H1 (cell line): ENCODE measurements around the gene ZNF692. TPM values are rescaled to one million over a fixed set of nuclear protein-coding genes. Genes with fewer than 3 reads are reported as not detected.

Source experiments
- CTCF ChIA-PET: fragments of 300-600 bp; sonication (Branson Sonifier 250); formaldehyde crosslinking; loops from one replicate; lab custom pipeline; 2021; ENCODE audit not compliant: partially characterized antibody; lab: Charles Lee
- POLR2A ChIA-PET: fragments of 300-600 bp; sonication (Branson Sonifier 250); formaldehyde crosslinking; loops from one replicate; lab custom pipeline; 2021; ENCODE audit warnings: inconsistent platforms; ENCODE audit not compliant: partially characterized antibody; lab: Charles Lee
- DNase-seq, 2 experiments: peaks; one replicate each; pipeline versions ENCODE4 v3.0.0 to v3.0.0-alpha.2; 2010 to 2022; ENCODE audit warnings: low spot score in 2 of 2, low read depth in 1 of 2, mixed read lengths in 1 of 2
- FAIRE-seq: peaks from 2 replicates; lab custom pipeline; 2011; peaks lifted over from hg19 to GRCh38; lab: Jason Lieb, UNC
- H2AFZ ChIP-seq: 2 replicates; pipeline ENCODE4 v1.8.1; 2012; ENCODE audit warnings: low read length, inconsistent platforms
- H2AK5ac ChIP-seq: 2 replicates; pipeline ENCODE4 v1.6.1; 2013; ENCODE audit warnings: low read depth, low read length
- H2BK120ac ChIP-seq: replicated peaks from 2 replicates; pipeline ENCODE3; 2013; ENCODE audit warnings: low read depth, low read length, inconsistent platforms
- H2BK12ac ChIP-seq: 2 replicates; pipeline ENCODE4 v1.6.1; 2013; ENCODE audit warnings: low read depth, low read length
- H2BK15ac ChIP-seq: 2 replicates; pipeline ENCODE4 v1.6.1; 2013; ENCODE audit warnings: low read length
- H2BK20ac ChIP-seq: 2 replicates; pipeline ENCODE4 v1.6.1; 2013; ENCODE audit warnings: low read length
- H2BK5ac ChIP-seq: 2 replicates; pipeline ENCODE4 v1.6.1; 2013; ENCODE audit warnings: low read depth, low read length
- H3K14ac ChIP-seq: 2 replicates; pipeline ENCODE4 v1.6.1; 2013; ENCODE audit warnings: inconsistent platforms; ENCODE audit not compliant: insufficient read length
- H3K18ac ChIP-seq: 2 replicates; pipeline ENCODE4 v1.6.1; 2013; ENCODE audit warnings: low read length; ENCODE audit errors: extremely low read depth
- H3K23ac ChIP-seq: 2 replicates; pipeline ENCODE4 v1.6.1; 2013; ENCODE audit warnings: inconsistent platforms; ENCODE audit not compliant: insufficient read length
- H3K23me2 ChIP-seq: 2 replicates; pipeline ENCODE4 v1.6.1; 2013; ENCODE audit warnings: low read depth, low read length
- H3K27ac ChIP-seq: 2 replicates; pipeline ENCODE4 v1.6.1; 2011; ENCODE audit warnings: low read depth, low read length, inconsistent platforms
- H3K27me3 ChIP-seq, 4 experiments: replicated peaks in 1 of 4; 1 replicate in 1 of 4; 2 replicates in 3 of 4; pipeline versions ENCODE4 v1.6.1 to v1.8.1; 2011 to 2013; ENCODE audit warnings: low read length in 3 of 4, mild to moderate bottlenecking in 3 of 4, inconsistent platforms in 2 of 4, mixed read lengths in 2 of 4, moderate library complexity in 1 of 4; ENCODE audit not compliant: control insufficient read depth in 3 of 4, insufficient read depth in 3 of 4; ENCODE audit errors: extremely low read depth in 1 of 4
- H3K36me3 ChIP-seq, 4 experiments: 2 replicates each; pipeline versions ENCODE4 v1.6.1 to v1.8.1; 2011 to 2013; ENCODE audit warnings: mild to moderate bottlenecking in 4 of 4, low read length in 3 of 4, moderate library complexity in 2 of 4, control low read depth in 1 of 4, inconsistent platforms in 1 of 4; ENCODE audit not compliant: insufficient read depth in 4 of 4, control insufficient read depth in 2 of 4
- H3K4ac ChIP-seq: replicated peaks from 2 replicates; pipeline ENCODE3; 2013; ENCODE audit warnings: low read length, low read depth, mixed read lengths, inconsistent platforms; ENCODE audit not compliant: insufficient read length
- H3K4me1 ChIP-seq, 4 experiments: replicated peaks in 1 of 4; 1 replicate in 1 of 4; 2 replicates in 3 of 4; pipeline versions ENCODE4 v1.6.1 to v1.8.1; 2011 to 2013; ENCODE audit warnings: low read length in 3 of 4, inconsistent platforms in 2 of 4, mixed read lengths in 1 of 4; ENCODE audit not compliant: insufficient read depth in 4 of 4, control insufficient read depth in 3 of 4
- H3K4me2 ChIP-seq, 2 experiments: 2 replicates each; pipeline versions ENCODE4 v1.6.1 to v1.8.1; 2011 to 2013; ENCODE audit warnings: low read depth in 2 of 2, low read length in 2 of 2, control low read depth in 1 of 2, inconsistent platforms in 1 of 2, mild to moderate bottlenecking in 1 of 2; ENCODE audit not compliant: insufficient read depth in 1 of 2
- H3K4me3 ChIP-seq, 4 experiments: fragments of 200-600, 300-600 bp in 1 of 4; sonication (generic), shearing (Covaris generic), sonication (Bioruptor Twin) in 1 of 4; 2 replicates each; pipeline versions ENCODE4 v1.5.1 to v1.8.1; 2011 to 2016; ENCODE audit warnings: low read length in 4 of 4, low read depth in 3 of 4, control low read depth in 2 of 4, inconsistent platforms in 2 of 4, mild to moderate bottlenecking in 2 of 4, mixed read lengths in 1 of 4, moderate library complexity in 1 of 4; ENCODE audit not compliant: insufficient read depth in 2 of 4; ENCODE audit errors: extremely low read depth in 1 of 4
- H3K56ac ChIP-seq: replicated peaks from 2 replicates; pipeline ENCODE3; 2013; ENCODE audit warnings: low read depth, mild to moderate bottlenecking, mixed read lengths, low read length, inconsistent platforms; ENCODE audit not compliant: insufficient read length
- H3K79me1 ChIP-seq: 2 replicates; pipeline ENCODE4 v1.6.1; 2013; ENCODE audit warnings: low read depth, low read length, control low read depth
- H3K79me2 ChIP-seq, 2 experiments: 2 replicates each; pipeline versions ENCODE4 v1.6.1 to v1.8.1; 2012 to 2013; ENCODE audit warnings: low read length in 2 of 2, mild to moderate bottlenecking in 2 of 2, inconsistent platforms in 1 of 2; ENCODE audit not compliant: insufficient read depth in 2 of 2, control insufficient read depth in 1 of 2
- H3K9ac ChIP-seq, 4 experiments: replicated peaks in 1 of 4; 1 replicate in 1 of 4; 2 replicates in 3 of 4; pipeline versions ENCODE4 v1.6.1 to v1.8.1; 2011 to 2013; ENCODE audit warnings: low read depth in 3 of 4, low read length in 3 of 4, control low read depth in 2 of 4, mild to moderate bottlenecking in 2 of 4, moderate library complexity in 2 of 4, inconsistent platforms in 1 of 4; ENCODE audit errors: extremely low read depth in 1 of 4
- H3K9me3 ChIP-seq, 2 experiments: 2 replicates each; pipeline versions ENCODE4 v1.6.1 to v1.8.1; 2012 to 2013; ENCODE audit warnings: mild to moderate bottlenecking in 2 of 2, moderate library complexity in 2 of 2, control low read depth in 1 of 2, inconsistent platforms in 1 of 2, low read depth in 1 of 2, low read length in 1 of 2, mixed read lengths in 1 of 2; ENCODE audit not compliant: insufficient read depth in 2 of 2
- H4K20me1 ChIP-seq, 2 experiments: replicated peaks in 1 of 2; 2 replicates each; pipeline versions ENCODE3 to v1.8.1; 2011 to 2013; ENCODE audit warnings: inconsistent platforms in 2 of 2, low read length in 2 of 2, mild to moderate bottlenecking in 1 of 2; ENCODE audit not compliant: insufficient read depth in 2 of 2, control insufficient read depth in 1 of 2
- H4K5ac ChIP-seq: 2 replicates; pipeline ENCODE4 v1.6.1; 2013; ENCODE audit warnings: low read length, low read depth, mixed read lengths, inconsistent platforms; ENCODE audit not compliant: insufficient read length
- H4K8ac ChIP-seq: 2 replicates; pipeline ENCODE4 v1.8.0; 2013; ENCODE audit warnings: mild to moderate bottlenecking, moderate library complexity, low read length, inconsistent platforms; ENCODE audit not compliant: insufficient read depth; ENCODE audit errors: extremely low read depth
- H4K91ac ChIP-seq: replicated peaks from 2 replicates; pipeline ENCODE3; 2013; ENCODE audit warnings: low read length, mixed read lengths, inconsistent platforms; ENCODE audit not compliant: insufficient read length
- ASH2L ChIP-seq: fragments of 200-600, 300-600 bp; sonication (generic); IDR thresholded peaks from one replicate; pipeline ENCODE4 v1.7.1; 2017; ENCODE audit warnings: low read length
- ATF3 ChIP-seq: IDR thresholded peaks from 2 replicates; pipeline ENCODE4 v1.6.1; 2011; ENCODE audit warnings: low read depth, mild to moderate bottlenecking, low read length; ENCODE audit not compliant: insufficient read depth
- BACH1 ChIP-seq: IDR thresholded peaks from 2 replicates; pipeline ENCODE4 v1.6.1; 2012; ENCODE audit warnings: low read length, improper control_type of control experiment
- CHD2 ChIP-seq: IDR thresholded peaks from 2 replicates; pipeline ENCODE4 v1.6.1; 2012; ENCODE audit warnings: low read length, improper control_type of control experiment
- KDM1A ChIP-seq: fragments of 200-600, 300-600 bp; sonication (generic); IDR thresholded peaks from 2 replicates; pipeline ENCODE4 v1.7.1; 2016; ENCODE audit warnings: mild to moderate bottlenecking, low read length, borderline replicate concordance
- KDM4A ChIP-seq: IDR thresholded peaks from one replicate; pipeline ENCODE4 v1.7.1; 2012; ENCODE audit warnings: low read depth, mild to moderate bottlenecking, moderate library complexity, low read length, inconsistent platforms; ENCODE audit not compliant: severe bottlenecking
- KDM5A ChIP-seq: fragments of 200-600 bp; IDR thresholded peaks from 2 replicates; pipeline ENCODE4 v1.7.1; 2012; ENCODE audit warnings: mild to moderate bottlenecking, low read length, inconsistent platforms, mixed read lengths
- SIN3A ChIP-seq, 2 experiments: IDR thresholded peaks in 1 of 2; conservative IDR thresholded peaks in 1 of 2; 2 replicates each; pipeline ENCODE4 v1.6.1; 2011 to 2012; ENCODE audit warnings: low read length in 2 of 2, improper control_type of control experiment in 1 of 2, low read depth in 1 of 2, mild to moderate bottlenecking in 1 of 2
- SIRT6 ChIP-seq: IDR thresholded peaks from one replicate; pipeline ENCODE4 v1.7.1; 2012; ENCODE audit warnings: low read length, inconsistent platforms
- SP1 ChIP-seq: IDR thresholded peaks from 2 replicates; pipeline ENCODE4 v1.6.1; 2011; ENCODE audit warnings: low read depth, low read length
- WGBS, 2 experiments: shearing (Covaris generic) in 1 of 2; methylation state at CpG; one replicate each; pipeline versions ENCODE4 v1.1.6 to v1.1.7; 2013 to 2015; ENCODE audit warnings: low lambda C conversion rate in 2 of 2, mixed read lengths in 2 of 2, inconsistent platforms in 1 of 2, low coverage in 1 of 2, missing lambda C conversion rate in 1 of 2; ENCODE audit not compliant: insufficient replicate concordance in 2 of 2, insufficient coverage in 1 of 2, insufficient read length in 1 of 2; ENCODE audit errors: extremely low coverage in 1 of 2, missing lambda C conversion rate in 1 of 2; 5-methylcytosine and 5-hydroxymethylcytosine counted together
- polyA plus RNA-seq, 7 experiments: library from polyadenylated mRNA; depleted of rRNA in 3 of 7; stranded (reverse) in 5 of 7; unstranded in 2 of 7; fragments of >200 nt in 5 of 7; fragments of 200-250 nt in 2 of 7; gene quantifications; 1 replicate in 5 of 7; 2 replicates in 1 of 7; 4 replicates in 1 of 7; pipeline versions ENCODE4 v1.2.1 to v1.2.3, GENCODE V29; 2011 to 2013; ENCODE audit warnings: missing spikeins in 2 of 7, mixed read lengths in 2 of 7
- total RNA-seq: library from RNA; stranded (reverse); fragmentation: NEBNext Ultra II Directional; extraction: Animal tissue kit (Norgen Biotek cat#: 25700); gene quantifications from 2 replicates; pipeline ENCODE4 v1.2.1, GENCODE V29; 2021
- TF ChIP-seq, protein P1 (sequence below): IDR thresholded peaks from 2 replicates; pipeline ENCODE4 v1.6.1; 2012; ENCODE audit warnings: low read length, inconsistent platforms

Gene ZNF692
- total and polyA plus RNA-seq, 2 of the 8 experiments (the other 6 are each of a cell fraction or from before 2014, with no cell fraction given), result 38.4 to 52.3 TPM

GRCh38 chr1:248810000-248810726, 48.7 kb downstream of the ZNF692 start:
- no peaks in the 10 kb centered on the region for H3K27me3 ChIP-seq
- no peak overlapping the region for H2BK120ac ChIP-seq
- no peak overlapping the region for H3K4me2 ChIP-seq
- no peak overlapping the region for H2BK15ac ChIP-seq
- no peak overlapping the region for H2BK20ac ChIP-seq
- no peak for DNase-seq
- H2BK5ac ChIP-seq, result no peak overlapping the region
- no peak overlapping the region for H4K91ac ChIP-seq
- H3K4me1 ChIP-seq, result no peaks in the 10 kb centered on the region
- peaks cover 10 to 24% (median 20%) of the 10 kb centered on the region in 4 experiments for H3K36me3 ChIP-seq
- H3K23ac ChIP-seq, result no peak overlapping the region
- FAIRE-seq, result no peak
- no peak overlapping the region for H3K18ac ChIP-seq
- no peak overlapping the region for H2AK5ac ChIP-seq
- H3K56ac ChIP-seq, result no peak overlapping the region
- H2BK12ac ChIP-seq, result no peak overlapping the region
- no peaks in the 10 kb centered on the region for H3K79me1 ChIP-seq
- H2AFZ ChIP-seq, result no peak overlapping the region
- H3K4ac ChIP-seq, result no peak overlapping the region
- H4K20me1 ChIP-seq, result no peaks in the 10 kb centered on the region
- WGBS, 2 experiments, result 92% methylated on average over 10 of the region's 10 CpGs; no CpG with 5 or more reads in 1 of the 2 experiments
- H3K27ac ChIP-seq, result no peak overlapping the region
- H3K14ac ChIP-seq, result no peak overlapping the region
- ChIA-PET POLR2A (interaction anchor here (1.3 kb wide), 1 partner anchor 16 kb away, joined by 5 read pairs; the partner anchor contains the start of gene SH3BP5L), CTCF (interaction anchor here (0.6 to 1.1 kb wide), 4 partner anchors 10 to 41 kb away, joined by 3 read pairs; no protein-coding TSS in a partner anchor)
- H4K5ac ChIP-seq, result no peak overlapping the region
- H3K23me2 ChIP-seq, result no peaks in the 10 kb centered on the region
- no peaks in the 10 kb centered on the region for H3K79me2 ChIP-seq
- H4K8ac ChIP-seq, result no peak overlapping the region
- no peak overlapping the region for H3K9ac ChIP-seq
- peaks cover 7 to 13% of the 10 kb centered on the region in 2 experiments; a peak in 3 of 4 replicates for H3K9me3 ChIP-seq
- no peak overlapping the region for H3K4me3 ChIP-seq
- TF ChIP-seq BACH1, result no peak
- TF ChIP-seq KDM4A, result no peak
- no peak for TF ChIP-seq KDM5A
- TF ChIP-seq SIRT6, result no peak
- TF ChIP-seq SIN3A (conservative IDR thresholded peaks at IDR 0.05 in 1 of 2, IDR thresholded peaks at IDR 0.05 in 1 of 2; ENCODE audit: low read depth in 1 of 2, low read length in 2 of 2), result no peak
- TF ChIP-seq CHD2, result no peak
- TF ChIP-seq, protein P1, sequence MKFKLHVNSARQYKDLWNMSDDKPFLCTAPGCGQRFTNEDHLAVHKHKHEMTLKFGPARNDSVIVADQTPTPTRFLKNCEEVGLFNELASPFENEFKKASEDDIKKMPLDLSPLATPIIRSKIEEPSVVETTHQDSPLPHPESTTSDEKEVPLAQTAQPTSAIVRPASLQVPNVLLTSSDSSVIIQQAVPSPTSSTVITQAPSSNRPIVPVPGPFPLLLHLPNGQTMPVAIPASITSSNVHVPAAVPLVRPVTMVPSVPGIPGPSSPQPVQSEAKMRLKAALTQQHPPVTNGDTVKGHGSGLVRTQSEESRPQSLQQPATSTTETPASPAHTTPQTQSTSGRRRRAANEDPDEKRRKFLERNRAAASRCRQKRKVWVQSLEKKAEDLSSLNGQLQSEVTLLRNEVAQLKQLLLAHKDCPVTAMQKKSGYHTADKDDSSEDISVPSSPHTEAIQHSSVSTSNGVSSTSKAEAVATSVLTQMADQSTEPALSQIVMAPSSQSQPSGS, result no peak
- no peak for TF ChIP-seq SP1
- TF ChIP-seq KDM1A, result no peak
- TF ChIP-seq ASH2L, result no peak
- no peak for TF ChIP-seq ATF3
